ENCODE data around the gene CHAC1.

Gene CHAC1

DNA sequence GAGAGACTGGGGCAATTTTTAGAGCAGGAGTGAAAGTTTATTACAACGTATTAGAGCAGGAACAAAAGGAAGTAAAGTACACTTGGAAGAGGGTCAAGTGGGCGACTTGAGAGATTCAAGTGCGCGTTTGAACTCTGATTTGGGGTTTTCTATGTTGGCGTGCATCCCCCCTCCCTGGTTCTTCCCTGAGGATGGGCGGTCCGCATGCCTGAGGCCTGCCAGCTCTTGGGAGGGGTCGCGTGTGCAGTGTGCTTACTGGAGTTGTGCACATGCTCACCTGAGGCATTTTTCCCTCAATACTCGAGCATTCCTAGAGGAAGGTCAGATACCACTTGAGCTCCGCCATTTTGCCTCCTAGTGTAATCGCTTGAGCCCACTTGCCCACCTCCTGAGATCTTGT, 10.4 kb upstream of the CHAC1 start:
- no peak for DNase-seq (ENCODE audit: low read depth)
- TF ChIP-seq, protein P1, sequence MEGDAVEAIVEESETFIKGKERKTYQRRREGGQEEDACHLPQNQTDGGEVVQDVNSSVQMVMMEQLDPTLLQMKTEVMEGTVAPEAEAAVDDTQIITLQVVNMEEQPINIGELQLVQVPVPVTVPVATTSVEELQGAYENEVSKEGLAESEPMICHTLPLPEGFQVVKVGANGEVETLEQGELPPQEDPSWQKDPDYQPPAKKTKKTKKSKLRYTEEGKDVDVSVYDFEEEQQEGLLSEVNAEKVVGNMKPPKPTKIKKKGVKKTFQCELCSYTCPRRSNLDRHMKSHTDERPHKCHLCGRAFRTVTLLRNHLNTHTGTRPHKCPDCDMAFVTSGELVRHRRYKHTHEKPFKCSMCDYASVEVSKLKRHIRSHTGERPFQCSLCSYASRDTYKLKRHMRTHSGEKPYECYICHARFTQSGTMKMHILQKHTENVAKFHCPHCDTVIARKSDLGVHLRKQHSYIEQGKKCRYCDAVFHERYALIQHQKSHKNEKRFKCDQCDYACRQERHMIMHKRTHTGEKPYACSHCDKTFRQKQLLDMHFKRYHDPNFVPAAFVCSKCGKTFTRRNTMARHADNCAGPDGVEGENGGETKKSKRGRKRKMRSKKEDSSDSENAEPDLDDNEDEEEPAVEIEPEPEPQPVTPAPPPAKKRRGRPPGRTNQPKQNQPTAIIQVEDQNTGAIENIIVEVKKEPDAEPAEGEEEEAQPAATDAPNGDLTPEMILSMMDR (conservative IDR thresholded peaks at IDR 0.05; ENCODE audit: control insufficient read depth, insufficient read depth, low read depth, low read length) = no peak
- H3K4me3 ChIP-seq (ENCODE audit: control insufficient read depth, low read depth, low read length) = no peak overlapping the region

GRCh38 chr15:40943764-40944365, 9.4 kb upstream of the CHAC1 start:
- TF ChIP-seq, protein P1 (conservative IDR thresholded peaks at IDR 0.05; ENCODE audit: control insufficient read depth, insufficient read depth, low read depth, low read length) = no peak
- no peak for DNase-seq (ENCODE audit: low read depth)
- no peak overlapping the region for H3K4me3 ChIP-seq (ENCODE audit: control insufficient read depth, low read depth, low read length)

- TF ChIP-seq, protein P1 (conservative IDR thresholded peaks at IDR 0.05; ENCODE audit: control insufficient read depth, insufficient read depth, low read depth, low read length) = no peak
- DNase-seq (ENCODE audit: low read depth) = no peak
- H3K4me3 ChIP-seq (ENCODE audit: control insufficient read depth, low read depth, low read length) = no peak overlapping the region
Observed at GRCh38 chr15:40944510-40945296, 8.6 kb upstream of the CHAC1 start.

GRCh38 chr15:40948706-40949473, 4.4 kb upstream of the CHAC1 start:
- no peak overlapping the region for H3K4me3 ChIP-seq (ENCODE audit: control insufficient read depth, low read depth, low read length)
- TF ChIP-seq, protein P1 (conservative IDR thresholded peaks at IDR 0.05; ENCODE audit: control insufficient read depth, insufficient read depth, low read depth, low read length) = no peak
- no peak for DNase-seq (ENCODE audit: low read depth)

GRCh38 chr15:40949756-40950207, 3.5 kb upstream of the CHAC1 start:
- H3K4me3 ChIP-seq (ENCODE audit: control insufficient read depth, low read depth, low read length) = no peak overlapping the region
- TF ChIP-seq, protein P1 (conservative IDR thresholded peaks at IDR 0.05; ENCODE audit: control insufficient read depth, insufficient read depth, low read depth, low read length) = no peak
- no peak for DNase-seq (ENCODE audit: low read depth)

GRCh38 chr15:40951764-40952163, 1.5 kb upstream of the CHAC1 start:
- TF ChIP-seq, protein P1 (conservative IDR thresholded peaks at IDR 0.05; ENCODE audit: control insufficient read depth, insufficient read depth, low read depth, low read length) = no peak
- no peak overlapping the region for H3K4me3 ChIP-seq (ENCODE audit: control insufficient read depth, low read depth, low read length)
- DNase-seq (ENCODE audit: low read depth) = no peak
